ENCODE data around the gene GALNT1.

Gene GALNT1

GRCh38 chr18:35755369-35755768 is 173.8 kb downstream of the GALNT1 start:
- H3K4me3 ChIP-seq (IDR thresholded peaks at IDR 0.05; ENCODE audit: insufficient read depth, low read depth, low read length), result no peak overlapping the region
- H4K20me1 ChIP-seq (ENCODE audit: insufficient read depth), result no peaks in the 10 kb centered on the region
- H3K4me2 ChIP-seq, result no peak overlapping the region
- no peaks in the 10 kb centered on the region for H3K27me3 ChIP-seq (ENCODE audit: insufficient read depth, low read depth)
- no peak overlapping the region for H3K9ac ChIP-seq
- H3K79me2 ChIP-seq (ENCODE audit: insufficient read depth, low read depth), result no peaks in the 10 kb centered on the region
- H2AFZ ChIP-seq (ENCODE audit: low read depth), result no peak overlapping the region
- TF ChIP-seq CTCF (conservative IDR thresholded peaks at IDR 0.05; ENCODE audit: low read depth, low read length), result no peak
- H3K4me1 ChIP-seq (ENCODE audit: low read depth, poor library complexity, severe bottlenecking), result no peaks in the 10 kb centered on the region
- H3K36me3 ChIP-seq (ENCODE audit: insufficient read depth), result no peaks in the 10 kb centered on the region
- no peak overlapping the region for H3K27ac ChIP-seq

GRCh38 chr18:35756506-35757117 is 175.1 kb downstream of the GALNT1 start:
- Histone ChIP-seq H3K4me3 (IDR thresholded peaks at IDR 0.05; ENCODE audit: insufficient read depth, low read depth, low read length) (no peak overlapping the region), H3K27me3 (ENCODE audit: insufficient read depth, low read depth) (no peaks in the 10 kb centered on the region), H3K4me1 (ENCODE audit: low read depth, poor library complexity, severe bottlenecking) (no peaks in the 10 kb centered on the region), H3K9ac (no peak overlapping the region), H3K79me2 (ENCODE audit: insufficient read depth, low read depth) (no peaks in the 10 kb centered on the region), H3K36me3 (ENCODE audit: insufficient read depth) (no peaks in the 10 kb centered on the region), H4K20me1 (ENCODE audit: insufficient read depth) (no peaks in the 10 kb centered on the region), H3K27ac (no peak overlapping the region), H3K4me2 (no peak overlapping the region), H2AFZ (ENCODE audit: low read depth) (no peak overlapping the region)
- TF ChIP-seq CTCF (conservative IDR thresholded peaks at IDR 0.05; ENCODE audit: low read depth, low read length), result peak; percentile 97

All from KMS-11 (cell line).